ENCODE results near the gene SMCO4. TPM values are rescaled to one million over a fixed set of nuclear protein-coding genes. Genes with fewer than 3 reads are reported as not detected.
"Not testable (repeated sequence)": the region's sequence is repeated elsewhere in the genome, so short reads cannot be mapped to it uniquely, and the experiment has no call there.

Gene SMCO4
- total RNA-seq, 2 experiments from 2014 or later: 36.1 to 44.1 TPM

DNA sequence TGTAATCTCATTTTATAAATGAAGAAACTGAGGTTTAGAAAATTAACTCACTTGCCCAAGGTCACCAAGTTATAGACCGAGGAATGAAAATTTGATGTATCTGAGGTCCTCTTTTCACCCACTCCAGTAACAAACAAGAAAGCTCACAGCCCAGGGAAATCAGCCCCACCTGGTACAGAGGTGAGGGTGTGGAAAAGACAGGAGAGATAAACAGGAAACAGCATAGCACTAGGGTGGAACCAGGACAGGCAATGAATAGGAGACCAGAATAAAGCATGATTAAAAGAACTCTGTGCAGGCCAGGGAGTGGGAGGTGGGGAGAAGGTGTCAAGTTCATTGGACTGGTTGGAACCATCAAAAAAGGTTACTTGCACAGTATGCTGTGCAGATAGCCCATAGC lies 46.2 kb upstream of the SMCO4 start:
- no peaks in the 10 kb centered on the region for H3K36me3 ChIP-seq (ENCODE audit: insufficient read depth, low read length)
- no peak overlapping the region for H3K4me3 ChIP-seq (ENCODE audit: low read depth, low read length, poor library complexity, severe bottlenecking)
- no peaks in the 10 kb centered on the region for H3K79me2 ChIP-seq (ENCODE audit: insufficient read depth, low read depth, low read length)
- no peaks in the 10 kb centered on the region for H3K9me2 ChIP-seq (ENCODE audit: insufficient read depth, low read length)
- intact Hi-C loops (cut with micrococcal nuclease; ENCODE audit: unreplicated experiment): no loop called here
- DNase-seq (ENCODE audit: low spot score): no peak
- no peaks in the 10 kb centered on the region for H4K20me1 ChIP-seq (ENCODE audit: insufficient read depth, low read length)
- no peak for TF ChIP-seq EZH2phosphoT487 (IDR thresholded peaks at IDR 0.05; ENCODE audit: borderline replicate concordance, low read depth, low read length)
- TF ChIP-seq, protein P1, sequence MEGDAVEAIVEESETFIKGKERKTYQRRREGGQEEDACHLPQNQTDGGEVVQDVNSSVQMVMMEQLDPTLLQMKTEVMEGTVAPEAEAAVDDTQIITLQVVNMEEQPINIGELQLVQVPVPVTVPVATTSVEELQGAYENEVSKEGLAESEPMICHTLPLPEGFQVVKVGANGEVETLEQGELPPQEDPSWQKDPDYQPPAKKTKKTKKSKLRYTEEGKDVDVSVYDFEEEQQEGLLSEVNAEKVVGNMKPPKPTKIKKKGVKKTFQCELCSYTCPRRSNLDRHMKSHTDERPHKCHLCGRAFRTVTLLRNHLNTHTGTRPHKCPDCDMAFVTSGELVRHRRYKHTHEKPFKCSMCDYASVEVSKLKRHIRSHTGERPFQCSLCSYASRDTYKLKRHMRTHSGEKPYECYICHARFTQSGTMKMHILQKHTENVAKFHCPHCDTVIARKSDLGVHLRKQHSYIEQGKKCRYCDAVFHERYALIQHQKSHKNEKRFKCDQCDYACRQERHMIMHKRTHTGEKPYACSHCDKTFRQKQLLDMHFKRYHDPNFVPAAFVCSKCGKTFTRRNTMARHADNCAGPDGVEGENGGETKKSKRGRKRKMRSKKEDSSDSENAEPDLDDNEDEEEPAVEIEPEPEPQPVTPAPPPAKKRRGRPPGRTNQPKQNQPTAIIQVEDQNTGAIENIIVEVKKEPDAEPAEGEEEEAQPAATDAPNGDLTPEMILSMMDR (conservative IDR thresholded peaks at IDR 0.05; ENCODE audit: low read length): no peak
- H2AFZ ChIP-seq (ENCODE audit: low read length): no peak overlapping the region
- no peaks in the 10 kb centered on the region for H3K4me1 ChIP-seq (ENCODE audit: insufficient read depth, low read length, poor library complexity, severe bottlenecking)
- no peaks in the 10 kb centered on the region for H3K9me3 ChIP-seq (ENCODE audit: low read length)
- ChIA-PET CTCF (ENCODE audit: unreplicated experiment) (no interaction called here), POLR2A (interaction anchor here (0.5 to 0.6 kb wide), 2 partner anchors 218 to 794 kb away, joined by 3 read pairs; no protein-coding TSS in a partner anchor)
- no TSS peak for BruUV-seq (replicated peaks)
- H3K4me2 ChIP-seq (ENCODE audit: low read length): no peak overlapping the region
- H3K27ac ChIP-seq (ENCODE audit: low read depth, low read length, poor library complexity, severe bottlenecking): no peak overlapping the region

DNA sequence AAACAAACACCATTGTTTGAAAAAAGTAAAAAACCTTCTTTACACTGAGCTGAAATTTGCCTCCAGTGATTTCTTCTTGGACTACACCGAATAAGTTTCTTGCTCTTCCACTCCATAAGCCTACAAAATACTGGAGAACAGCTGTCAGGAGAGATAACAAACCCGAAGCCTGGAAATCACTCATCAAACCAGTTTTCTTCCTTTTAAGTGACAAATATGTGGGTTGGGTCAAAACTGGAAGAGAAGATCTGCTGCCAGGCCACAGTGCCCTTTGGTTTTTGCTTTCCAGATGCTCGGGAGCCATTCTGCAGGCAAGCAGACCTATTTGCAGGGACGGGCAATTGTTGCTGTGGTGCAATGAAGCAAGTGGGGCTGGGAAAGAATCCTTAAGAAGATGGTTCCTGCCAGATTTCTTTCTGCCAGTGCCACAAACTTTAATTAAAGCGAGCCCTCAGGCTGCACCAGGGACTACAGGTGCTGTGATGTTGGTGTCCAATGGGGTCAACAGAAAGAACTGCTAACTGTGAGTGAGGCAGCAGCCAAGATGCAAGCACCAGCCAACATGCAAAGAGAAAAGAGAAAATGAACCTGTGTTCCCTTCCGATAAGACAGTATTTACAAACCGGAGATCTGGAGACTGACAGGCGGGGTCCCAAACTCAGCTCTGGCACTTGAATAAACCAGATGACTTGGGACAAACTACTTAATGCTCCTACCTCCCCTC lies 44.8 kb upstream of the SMCO4 start:
- DNase-seq (ENCODE audit: low spot score): no peak
- BruUV-seq (replicated peaks): no TSS peak
- Histone ChIP-seq H3K4me3 (ENCODE audit: low read depth, low read length, poor library complexity, severe bottlenecking) (no peak overlapping the region), H4K20me1 (ENCODE audit: insufficient read depth, low read length) (no peaks in the 10 kb centered on the region), H3K79me2 (ENCODE audit: insufficient read depth, low read depth, low read length) (no peaks in the 10 kb centered on the region), H2AFZ (ENCODE audit: low read length) (no peak overlapping the region), H3K9me2 (ENCODE audit: insufficient read depth, low read length) (no peaks in the 10 kb centered on the region), H3K4me2 (ENCODE audit: low read length) (no peak overlapping the region), H3K36me3 (ENCODE audit: insufficient read depth, low read length) (no peaks in the 10 kb centered on the region), H3K4me1 (ENCODE audit: insufficient read depth, low read length, poor library complexity, severe bottlenecking) (no peaks in the 10 kb centered on the region), H3K27ac (ENCODE audit: low read depth, low read length, poor library complexity, severe bottlenecking) (no peak overlapping the region), H3K9me3 (ENCODE audit: low read length) (no peaks in the 10 kb centered on the region)
- ChIA-PET POLR2A (no interaction called here), CTCF (ENCODE audit: unreplicated experiment) (no interaction called here)
- TF ChIP-seq, protein P1 (conservative IDR thresholded peaks at IDR 0.05; ENCODE audit: low read length): no peak
- TF ChIP-seq EZH2phosphoT487 (IDR thresholded peaks at IDR 0.05; ENCODE audit: borderline replicate concordance, low read depth, low read length): no peak
- intact Hi-C loops (cut with micrococcal nuclease; ENCODE audit: unreplicated experiment): no loop called here

DNA sequence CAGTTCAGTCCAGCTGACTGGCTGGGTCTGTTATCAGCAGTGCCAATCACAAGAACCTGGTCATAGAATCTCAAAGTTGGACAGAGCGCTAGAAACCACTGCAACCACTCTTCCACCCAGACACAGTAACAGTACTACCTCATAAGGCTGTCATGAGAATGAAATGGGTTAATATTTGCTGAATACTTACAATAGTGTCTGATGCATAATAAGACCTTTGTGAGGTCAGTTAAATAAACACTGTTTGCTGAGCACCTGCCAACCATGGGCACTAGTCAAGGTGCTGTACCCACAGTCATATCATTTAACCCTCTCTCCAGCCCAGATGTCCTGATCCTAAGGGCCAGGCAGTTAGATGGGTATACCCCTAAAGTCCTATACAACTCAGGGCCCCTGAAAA lies 44.2 kb upstream of the SMCO4 start:
- H3K79me2 ChIP-seq (ENCODE audit: insufficient read depth, low read depth, low read length); CTCF ChIA-PET (ENCODE audit: unreplicated experiment); BruUV-seq (replicated peaks): not testable (repeated sequence)

More for the DNA sequence above, 44.2 kb upstream of the SMCO4 start:
- H3K9me2 ChIP-seq (ENCODE audit: insufficient read depth, low read length); H3K27ac ChIP-seq (ENCODE audit: low read depth, low read length, poor library complexity, severe bottlenecking); H2AFZ ChIP-seq (ENCODE audit: low read length); H3K9me3 ChIP-seq (ENCODE audit: low read length); H4K20me1 ChIP-seq (ENCODE audit: insufficient read depth, low read length); DNase-seq (ENCODE audit: low spot score); intact Hi-C loops (cut with micrococcal nuclease; ENCODE audit: unreplicated experiment); H3K36me3 ChIP-seq (ENCODE audit: insufficient read depth, low read length); H3K4me3 ChIP-seq (ENCODE audit: low read depth, low read length, poor library complexity, severe bottlenecking); H3K4me2 ChIP-seq (ENCODE audit: low read length); H3K4me1 ChIP-seq (ENCODE audit: insufficient read depth, low read length, poor library complexity, severe bottlenecking): not testable (repeated sequence)
- POLR2A ChIA-PET: interaction anchor here (1.2 kb wide), 1 partner anchor 45 kb away, joined by 3 read pairs; no protein-coding TSS in a partner anchor
